OCI-LY7 (cell line): Measurements from ENCODE around the gene CTSG. TPM values are rescaled to one million over a fixed set of nuclear protein-coding genes. Genes with fewer than 3 reads are reported as not detected.

ENCODE experiments used
- BruUV-seq: library from RNA; stranded (reverse); fragments of 400-500 nt; replicated peaks from 2 replicates; lab custom pipeline; 2021; lab: Mats Ljungman, UMichigan
- CTCF ChIA-PET: fragments of 300-600 bp; sonication (Branson Sonifier 250); formaldehyde crosslinking; loops from one replicate; lab custom pipeline; 2022; ENCODE audit warnings: antibody characterized with exemption; ENCODE audit not compliant: unreplicated experiment; lab: Charles Lee
- POLR2A ChIA-PET: fragments of 300-600 bp; sonication (Branson Sonifier 250); formaldehyde crosslinking; loops from one replicate; lab custom pipeline; 2022; ENCODE audit warnings: antibody characterized with exemption; lab: Charles Lee
- DNase-seq: peaks from one replicate; pipeline ENCODE4 v3.0.0-alpha.2; 2015; ENCODE audit warnings: low spot score
- H2AFZ ChIP-seq: fragments of 200-600 bp; sonication (generic), shearing (Covaris generic); 2 replicates; pipeline ENCODE4 v1.6.1; 2014; ENCODE audit warnings: mild to moderate bottlenecking, antibody characterized with exemption, low read length, moderate library complexity
- H3K27ac ChIP-seq: fragments of 200-600 bp; sonication (generic); 2 replicates; pipeline ENCODE4 v1.5.1; 2014; ENCODE audit warnings: mixed run types, low read depth, mild to moderate bottlenecking, moderate library complexity, low read length, inconsistent platforms; ENCODE audit not compliant: poor library complexity, severe bottlenecking
- H3K36me3 ChIP-seq: fragments of 200-600 bp; sonication (generic); 2 replicates; pipeline ENCODE4 v1.6.1; 2014; ENCODE audit warnings: mild to moderate bottlenecking, antibody characterized with exemption, low read length, moderate library complexity, mixed read lengths; ENCODE audit not compliant: insufficient read depth
- H3K4me1 ChIP-seq: fragments of 200-600 bp; sonication (generic); 2 replicates; pipeline ENCODE4 v1.5.1; 2014; ENCODE audit warnings: mild to moderate bottlenecking, low read length; ENCODE audit not compliant: insufficient read depth, poor library complexity, severe bottlenecking
- H3K4me2 ChIP-seq: fragments of 200-600 bp; sonication (generic); 2 replicates; pipeline ENCODE4 v1.6.1; 2014; ENCODE audit warnings: mild to moderate bottlenecking, low read length
- H3K4me3 ChIP-seq: fragments of 200-600 bp; sonication (generic); 2 replicates; pipeline ENCODE4 v1.5.1; 2014; ENCODE audit warnings: mild to moderate bottlenecking, low read depth, low read length; ENCODE audit not compliant: poor library complexity, severe bottlenecking
- H3K79me2 ChIP-seq: fragments of 200-600 bp; sonication (generic); 2 replicates; pipeline ENCODE4 v1.6.1; 2016; ENCODE audit warnings: low read depth, mild to moderate bottlenecking, low read length, moderate library complexity, mixed read lengths; ENCODE audit not compliant: insufficient read depth
- H3K9me2 ChIP-seq: fragments of 200-600 bp; sonication (generic); 2 replicates; pipeline ENCODE4 v1.6.1; 2016; ENCODE audit warnings: mild to moderate bottlenecking, low read length, mixed read lengths; ENCODE audit not compliant: insufficient read depth
- H3K9me3 ChIP-seq: fragments of 200-600 bp; sonication (generic); 2 replicates; pipeline ENCODE4 v1.6.1; 2014; ENCODE audit warnings: mild to moderate bottlenecking, mixed run types, low read length, mixed read lengths
- H4K20me1 ChIP-seq: fragments of 200-600 bp; sonication (generic); 2 replicates; pipeline ENCODE4 v1.6.1; 2014; ENCODE audit warnings: mild to moderate bottlenecking, antibody characterized with exemption, low read length, moderate library complexity, mixed read lengths; ENCODE audit not compliant: insufficient read depth
- EZH2phosphoT487 ChIP-seq: fragments of 200-600 bp; sonication (generic); IDR thresholded peaks from 2 replicates; pipeline ENCODE4 v1.6.1; 2018; ENCODE audit warnings: low read depth, borderline replicate concordance, mild to moderate bottlenecking, mixed run types, antibody characterized with exemption, low read length, moderate library complexity, mixed read lengths
- intact Hi-C: fragments of 100-400 bp; cut with micrococcal nuclease; formaldehyde crosslinking; loops from one replicate; pipeline ENCODE4 v1.10.0; 2022; ENCODE audit not compliant: unreplicated experiment
- total RNA-seq, 2 experiments: library from RNA; depleted of rRNA in 1 of 2; stranded (reverse); fragments of >200 nt in 1 of 2; shearing (Covaris generic) in 1 of 2; gene quantifications; 2 replicates each; pipeline ENCODE4 v1.2.3, GENCODE V29; 2014 to 2022
- TF ChIP-seq, protein P1 (sequence below): fragments of 200-600 bp; sonication (generic); conservative IDR thresholded peaks from 2 replicates; pipeline ENCODE4 v1.5.1; 2014; ENCODE audit warnings: mild to moderate bottlenecking, antibody characterized with exemption, low read length, moderate library complexity, mixed read lengths

CTSG gene
- total RNA-seq, 2 experiments from 2014 or later: not detected

DNA sequence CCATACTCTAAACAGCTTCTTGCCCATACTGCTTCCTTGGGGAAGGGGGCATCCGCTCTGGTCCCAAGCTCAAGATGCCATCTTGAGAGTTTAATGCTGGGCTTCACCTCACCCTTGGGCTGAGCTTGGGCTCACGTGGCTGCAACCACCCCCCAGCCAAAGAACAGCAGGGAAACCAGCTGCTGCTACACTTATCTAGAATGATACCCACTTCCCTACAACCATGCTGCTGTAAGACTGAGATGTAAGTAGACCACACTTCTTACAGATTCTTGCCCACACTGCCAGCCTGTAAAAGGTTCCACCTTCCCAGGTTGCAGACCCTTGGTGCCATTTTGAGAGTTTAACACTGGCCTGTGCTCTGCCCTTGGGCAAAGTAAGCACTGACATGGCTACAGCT is 9.7 kb downstream of the CTSG start:
- DNase-seq: no peak
- Histone ChIP-seq H3K79me2 (no peaks in the 10 kb centered on the region), H3K4me2 (no peak overlapping the region), H3K4me1 (no peaks in the 10 kb centered on the region), H3K4me3 (no peak overlapping the region), H3K9me2 (no peaks in the 10 kb centered on the region), H2AFZ (no peak overlapping the region), H3K36me3 (no peaks in the 10 kb centered on the region), H4K20me1 (no peaks in the 10 kb centered on the region), H3K9me3 (0 out of 2 replicates have a peak, but pooled peaks cover 7% of the 10 kb centered on the region), H3K27ac (no peak overlapping the region)
- POLR2A ChIA-PET: no interaction called here
- intact Hi-C loops: no loop called here
- no peak for TF ChIP-seq EZH2phosphoT487
- TF ChIP-seq, protein P1, sequence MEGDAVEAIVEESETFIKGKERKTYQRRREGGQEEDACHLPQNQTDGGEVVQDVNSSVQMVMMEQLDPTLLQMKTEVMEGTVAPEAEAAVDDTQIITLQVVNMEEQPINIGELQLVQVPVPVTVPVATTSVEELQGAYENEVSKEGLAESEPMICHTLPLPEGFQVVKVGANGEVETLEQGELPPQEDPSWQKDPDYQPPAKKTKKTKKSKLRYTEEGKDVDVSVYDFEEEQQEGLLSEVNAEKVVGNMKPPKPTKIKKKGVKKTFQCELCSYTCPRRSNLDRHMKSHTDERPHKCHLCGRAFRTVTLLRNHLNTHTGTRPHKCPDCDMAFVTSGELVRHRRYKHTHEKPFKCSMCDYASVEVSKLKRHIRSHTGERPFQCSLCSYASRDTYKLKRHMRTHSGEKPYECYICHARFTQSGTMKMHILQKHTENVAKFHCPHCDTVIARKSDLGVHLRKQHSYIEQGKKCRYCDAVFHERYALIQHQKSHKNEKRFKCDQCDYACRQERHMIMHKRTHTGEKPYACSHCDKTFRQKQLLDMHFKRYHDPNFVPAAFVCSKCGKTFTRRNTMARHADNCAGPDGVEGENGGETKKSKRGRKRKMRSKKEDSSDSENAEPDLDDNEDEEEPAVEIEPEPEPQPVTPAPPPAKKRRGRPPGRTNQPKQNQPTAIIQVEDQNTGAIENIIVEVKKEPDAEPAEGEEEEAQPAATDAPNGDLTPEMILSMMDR: no peak
- CTCF ChIA-PET: no interaction called here
- no TSS peak for BruUV-seq

DNA sequence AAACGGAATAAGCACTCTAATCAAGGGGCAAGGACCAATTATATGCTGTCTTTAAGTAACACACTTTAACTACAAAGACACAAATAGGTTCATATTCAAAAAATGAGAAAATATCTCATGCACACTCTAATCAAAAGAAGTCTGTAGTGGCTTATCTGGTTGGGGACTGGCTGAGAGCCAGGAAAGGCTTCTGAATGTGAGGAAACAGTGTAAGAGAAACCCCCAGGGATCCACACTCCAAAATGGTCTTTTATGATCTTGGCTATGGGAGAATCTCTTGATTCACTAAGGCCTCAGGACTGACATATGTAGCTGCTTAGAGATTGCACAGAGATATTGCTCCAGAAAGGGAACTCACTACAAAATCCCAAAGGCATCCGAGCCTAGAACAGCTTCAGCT is 10.3 kb downstream of the CTSG start:
- Histone ChIP-seq H4K20me1 (no peaks in the 10 kb centered on the region), H3K9me3 (0 out of 2 replicates have a peak, but pooled peaks cover 7% of the 10 kb centered on the region), H3K4me1 (no peaks in the 10 kb centered on the region), H3K4me2 (no peak overlapping the region), H3K79me2 (no peaks in the 10 kb centered on the region), H3K9me2 (no peaks in the 10 kb centered on the region), H3K36me3 (no peaks in the 10 kb centered on the region), H3K4me3 (no peak overlapping the region), H2AFZ (no peak overlapping the region), H3K27ac (no peak overlapping the region)
- no peak for DNase-seq
- ChIA-PET CTCF (no interaction called here), POLR2A (interaction anchor here (0.6 to 1.0 kb wide), 2 partner anchors 150 to 1275 kb away, joined by 3 read pairs; no protein-coding TSS in a partner anchor)
- TF ChIP-seq, protein P1: no peak
- TF ChIP-seq EZH2phosphoT487: no peak
- BruUV-seq: no TSS peak
- intact Hi-C loops: no loop called here

DNA sequence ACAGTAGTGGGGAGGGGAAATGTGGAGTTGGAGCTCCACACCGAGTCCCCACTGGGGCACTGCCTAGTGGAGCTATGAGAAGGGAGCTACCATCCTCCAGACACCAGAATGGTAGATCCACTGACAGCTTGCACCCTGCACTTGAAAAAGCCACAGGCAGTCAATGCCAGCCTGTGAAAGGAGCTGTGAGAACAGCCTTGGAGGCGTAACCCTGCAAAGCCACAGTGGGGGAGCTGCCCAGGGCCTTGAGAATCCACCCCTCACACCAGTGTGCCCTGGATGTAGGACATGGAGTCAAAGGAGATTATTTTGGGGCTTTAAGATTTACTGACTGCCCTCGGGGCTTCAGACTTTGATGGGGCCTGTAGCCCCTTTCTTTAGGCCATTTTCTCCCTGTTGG is 12.5 kb downstream of the CTSG start:
- Histone ChIP-seq H3K4me1 (no peaks in the 10 kb centered on the region), H3K36me3 (no peaks in the 10 kb centered on the region), H3K79me2 (no peaks in the 10 kb centered on the region), H3K9me2 (no peaks in the 10 kb centered on the region), H2AFZ (no peak overlapping the region), H3K4me3 (no peak overlapping the region), H3K9me3 (0 out of 2 replicates have a peak, but pooled peaks cover 7% of the 10 kb centered on the region), H3K4me2 (no peak overlapping the region), H4K20me1 (no peaks in the 10 kb centered on the region), H3K27ac (no peak overlapping the region)
- no TSS peak for BruUV-seq
- POLR2A ChIA-PET: interaction anchor here (0.5 kb wide), 1 partner anchor 11 kb away, joined by 3 read pairs; no protein-coding TSS in a partner anchor
- intact Hi-C loops: no loop called here
- DNase-seq: no peak
- CTCF ChIA-PET: no interaction called here
- no peak for TF ChIP-seq EZH2phosphoT487
- TF ChIP-seq, protein P1: no peak
